Bone marrow (tissue), 2 donors: ENCODE measurements around the gene LRP1.

Experiments used
- DNase-seq, 2 donors: peaks; one replicate each; lab custom pipeline; 2025; lab: John Stamatoyannopoulos, UW

The LRP1 gene

GRCh38 chr12:57154076-57154475, 25.8 kb downstream of the LRP1 start:
- no peak for DNase-seq

GRCh38 chr12:57154804-57155434, 26.6 kb downstream of the LRP1 start:
- DNase-seq: no peak

GRCh38 chr12:57156701-57157403, 28.6 kb downstream of the LRP1 start:
- DNase-seq: no peak

GRCh38 chr12:57157588-57158173, 29.4 kb downstream of the LRP1 start:
- peak in 1 of 2 donors; percentile 71 for DNase-seq

- no peak for DNase-seq
Observed at GRCh38 chr12:57158186-57158585, 29.9 kb downstream of the LRP1 start.

GRCh38 chr12:57158665-57159064, 30.4 kb downstream of the LRP1 start:
- no peak for DNase-seq

GRCh38 chr12:57159311-57159710, 31.0 kb downstream of the LRP1 start:
- no peak for DNase-seq

GRCh38 chr12:57160040-57160439, 31.8 kb downstream of the LRP1 start:
- no peak for DNase-seq

GRCh38 chr12:57160741-57161140, 32.5 kb downstream of the LRP1 start:
- no peak for DNase-seq

GRCh38 chr12:57161491-57161890, 33.2 kb downstream of the LRP1 start:
- DNase-seq: no peak

- DNase-seq: no peak
Observed at GRCh38 chr12:57162553-57163125, 34.4 kb downstream of the LRP1 start.

GRCh38 chr12:57164454-57164853, 36.2 kb downstream of the LRP1 start:
- DNase-seq: no peak

- no peak for DNase-seq
Observed at GRCh38 chr12:57164966-57165625, 36.8 kb downstream of the LRP1 start.

- no peak for DNase-seq
Observed at GRCh38 chr12:57165741-57166140, 37.5 kb downstream of the LRP1 start.

- peak; percentile 10 to 33 for DNase-seq
Observed at GRCh38 chr12:57166971-57167371, 38.7 kb downstream of the LRP1 start.

- DNase-seq: no peak
Observed at GRCh38 chr12:57168058-57168457, 39.8 kb downstream of the LRP1 start.

GRCh38 chr12:57169046-57169795, 40.9 kb downstream of the LRP1 start:
- no peak for DNase-seq

GRCh38 chr12:57169969-57170368, 41.7 kb downstream of the LRP1 start:
- no peak for DNase-seq

- DNase-seq: no peak
Observed at GRCh38 chr12:57170408-57170807, 42.1 kb downstream of the LRP1 start.

- DNase-seq: no peak
Observed at GRCh38 chr12:57170927-57171326, 42.6 kb downstream of the LRP1 start.

GRCh38 chr12:57171668-57172067, 43.4 kb downstream of the LRP1 start:
- no peak for DNase-seq

GRCh38 chr12:57173089-57173488, 44.8 kb downstream of the LRP1 start:
- DNase-seq: peak in 1 of 2 donors; percentile 5
